NCI-H69 (cell line): Measurements from ENCODE around the gene CPED1.
A peak's percentile ranks its signal among the peaks of the same experiment; 100 is the strongest.

Experiments
- DNase-seq: peaks from one replicate; lab custom pipeline; 2025; lab: John Stamatoyannopoulos, UW

CPED1 gene

DNA sequence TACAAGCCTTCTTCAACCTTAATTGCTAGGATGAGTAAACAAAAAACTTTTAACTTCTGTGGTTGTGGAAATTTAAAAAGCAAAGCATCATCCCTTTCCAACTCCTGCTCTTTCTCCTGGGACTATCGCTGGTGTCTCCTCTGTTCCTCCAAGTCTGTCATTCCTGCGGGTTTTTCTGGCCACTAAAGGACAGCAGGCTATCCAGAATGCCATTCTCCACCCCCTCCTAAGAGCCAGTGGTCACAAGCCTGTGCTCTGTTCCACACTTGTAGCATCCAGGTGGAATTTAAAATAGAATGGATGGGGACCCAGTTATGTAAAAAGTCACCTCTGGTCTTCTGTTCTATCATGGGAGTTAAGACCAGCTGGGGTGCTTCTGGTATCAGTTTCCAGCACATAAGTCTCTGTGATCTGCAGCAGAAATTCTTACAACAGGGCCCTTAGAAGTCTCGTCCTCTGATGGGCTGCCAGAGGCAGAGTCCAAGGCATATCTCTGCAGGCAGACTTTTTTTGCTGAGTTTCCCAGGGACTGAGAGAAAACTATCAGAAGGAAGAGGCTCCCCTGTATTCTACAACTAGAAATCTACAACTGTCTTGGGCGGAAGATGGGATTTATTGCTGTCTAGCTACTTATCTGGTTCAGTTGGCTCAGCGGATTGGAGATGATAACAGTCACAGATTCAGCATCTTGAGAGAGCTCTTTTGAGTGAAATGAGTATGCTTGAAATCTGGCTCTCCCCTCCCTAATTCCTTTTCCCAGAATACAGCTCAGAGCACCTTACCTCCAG lies 335.2 kb downstream of the CPED1 start:
- DNase-seq = peak; percentile 55

DNA sequence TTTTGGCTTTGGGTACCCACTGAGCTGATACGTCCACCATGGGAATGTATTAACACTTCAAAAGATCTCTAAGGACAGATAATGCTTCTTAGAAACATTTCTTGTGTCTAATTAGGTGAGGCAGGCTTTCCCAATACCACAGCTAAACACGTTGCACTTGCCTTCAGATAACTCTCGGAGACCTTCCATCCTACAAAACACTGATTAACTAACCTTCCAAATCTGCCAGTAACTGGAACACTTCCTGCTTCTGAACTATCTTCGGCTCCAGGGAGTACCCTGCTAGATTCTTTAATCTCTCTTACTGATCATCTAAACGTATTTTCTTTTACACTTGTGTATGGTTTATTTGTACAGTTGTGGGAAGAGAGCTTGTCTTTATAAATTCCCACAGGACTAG lies 339.2 kb downstream of the CPED1 start:
- no peak for DNase-seq

DNA sequence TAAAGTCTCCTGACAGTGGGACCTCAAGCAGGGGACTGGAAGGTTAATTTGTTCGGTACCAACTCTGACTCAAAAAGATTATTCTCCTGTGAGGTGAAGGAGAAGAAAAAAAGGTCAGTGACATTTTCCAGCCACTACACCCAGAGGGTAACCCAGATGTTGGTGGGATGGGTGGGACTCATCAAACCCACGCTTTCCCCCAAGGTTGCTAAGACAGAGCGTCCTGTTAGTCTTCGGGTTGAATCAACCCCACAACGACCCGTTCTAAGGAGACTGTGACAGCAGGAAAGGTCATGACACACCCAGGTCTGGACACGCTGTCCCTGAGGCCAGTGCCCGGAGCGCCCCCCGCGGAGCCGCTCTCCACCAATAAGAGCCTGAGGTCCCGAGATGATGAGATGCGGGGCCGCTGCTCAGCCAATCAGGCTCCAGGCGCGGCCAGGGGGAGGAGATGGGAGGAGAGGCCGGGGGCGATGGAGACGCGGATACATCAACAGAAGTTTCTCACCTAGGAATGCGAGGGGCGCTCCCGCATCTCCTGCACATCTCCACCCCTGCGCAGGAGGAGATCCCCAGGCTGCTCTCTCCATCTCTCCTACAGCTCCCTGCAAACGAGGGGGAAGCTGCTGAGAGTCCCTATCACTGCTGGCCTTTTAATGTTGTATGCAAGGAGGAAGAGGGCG lies 340.1 kb downstream of the CPED1 start, which contains the start of gene WNT16:
Gene WNT16 (plus strand): TSS at position 493 of the 683 bp plus-strand sequence. CDS start 293 bp downstream, outside the sequence.
- DNase-seq = peak; percentile 69

DNA sequence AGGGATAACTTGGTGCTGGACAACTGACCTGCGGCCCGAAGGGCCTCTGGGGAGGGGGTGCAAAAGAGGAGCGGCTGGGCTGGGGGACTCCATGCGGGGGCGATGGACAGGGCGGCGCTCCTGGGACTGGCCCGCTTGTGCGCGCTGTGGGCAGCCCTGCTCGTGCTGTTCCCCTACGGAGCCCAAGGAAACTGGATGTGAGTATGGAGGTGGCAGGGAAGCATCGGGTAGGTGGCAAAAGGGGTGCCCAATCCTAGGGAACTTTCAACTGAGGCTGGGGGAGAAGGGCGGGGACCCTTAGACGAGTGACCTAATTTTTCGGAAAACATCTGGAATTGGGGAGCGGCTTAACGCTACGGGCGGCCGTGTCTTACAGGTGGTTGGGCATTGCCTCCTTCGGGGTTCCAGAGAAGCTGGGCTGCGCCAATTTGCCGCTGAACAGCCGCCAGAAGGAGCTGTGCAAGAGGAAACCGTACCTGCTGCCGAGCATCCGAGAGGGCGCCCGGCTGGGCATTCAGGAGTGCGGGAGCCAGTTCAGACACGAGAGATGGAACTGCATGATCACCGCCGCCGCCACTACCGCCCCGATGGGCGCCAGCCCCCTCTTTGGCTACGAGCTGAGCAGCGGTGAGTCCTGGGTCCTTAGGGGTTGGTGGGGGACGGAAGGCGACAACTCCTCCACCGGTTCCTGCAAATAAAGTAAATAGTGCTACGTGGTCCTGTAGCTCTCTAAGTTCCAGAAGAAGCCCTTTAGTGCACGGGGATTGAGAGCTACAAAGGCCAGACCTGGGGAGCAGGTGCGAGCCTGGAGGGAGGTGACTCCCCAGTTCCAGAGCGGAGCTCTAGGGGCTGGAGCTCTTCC lies 340.9 kb downstream of the CPED1 start:
- peak; percentile 87 for DNase-seq

DNA sequence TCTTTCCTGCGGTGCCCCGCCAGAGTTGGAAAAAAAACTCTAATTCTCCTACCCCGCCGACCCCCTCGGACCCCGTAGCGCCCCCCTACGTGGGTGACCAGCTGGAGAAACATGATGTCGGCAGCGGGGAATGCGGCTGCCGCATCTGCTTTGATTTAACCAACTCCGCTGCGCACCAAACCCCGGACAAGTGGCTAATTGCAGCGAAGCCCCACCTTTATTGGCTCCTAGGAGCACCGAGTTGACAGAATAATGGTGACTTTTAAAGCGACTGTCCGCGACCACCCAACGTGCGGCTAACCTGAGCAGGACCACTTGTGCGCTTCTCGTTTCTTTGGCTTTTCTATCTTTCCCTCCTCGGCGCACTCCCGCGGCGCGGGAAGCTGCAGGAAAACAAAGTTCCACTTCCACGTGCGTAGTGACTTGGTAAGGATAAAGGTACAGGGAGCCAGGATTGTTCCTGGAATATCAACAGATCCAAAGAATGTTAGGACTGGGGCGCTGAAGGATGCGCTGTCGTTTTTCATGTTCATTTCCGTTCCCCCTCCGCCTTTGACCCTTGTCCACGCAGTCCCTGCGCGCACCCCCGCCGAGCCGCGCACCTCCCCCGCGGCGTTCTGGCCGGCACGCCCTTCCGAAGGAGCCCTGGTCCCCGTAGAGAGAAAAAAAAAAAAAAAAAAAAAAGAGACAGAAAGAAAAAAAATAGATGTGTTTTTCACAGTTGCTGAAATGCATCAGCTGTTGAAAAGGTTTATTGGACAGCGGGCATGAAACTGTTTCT lies 341.7 kb downstream of the CPED1 start:
- peak; percentile 90 for DNase-seq

DNA sequence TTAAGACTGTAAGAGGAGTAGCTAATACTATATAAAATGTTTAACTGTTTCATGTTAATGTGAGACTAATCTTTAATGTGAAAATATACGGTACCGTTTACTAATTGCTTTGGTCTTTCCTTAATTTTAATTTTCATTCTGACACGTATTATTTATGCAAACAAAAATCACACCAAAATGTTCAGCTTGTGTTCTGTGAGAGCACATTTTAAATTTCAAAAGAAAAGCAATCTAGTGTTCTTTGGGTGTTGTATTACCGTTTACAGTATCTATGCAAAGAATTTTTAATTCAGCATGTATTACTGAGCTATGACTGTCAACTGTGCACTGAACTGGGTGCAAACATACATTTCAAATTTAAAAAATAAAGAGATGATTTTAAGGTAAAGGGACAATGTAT lies 342.5 kb downstream of the CPED1 start:
- DNase-seq = peak; percentile 42

DNA sequence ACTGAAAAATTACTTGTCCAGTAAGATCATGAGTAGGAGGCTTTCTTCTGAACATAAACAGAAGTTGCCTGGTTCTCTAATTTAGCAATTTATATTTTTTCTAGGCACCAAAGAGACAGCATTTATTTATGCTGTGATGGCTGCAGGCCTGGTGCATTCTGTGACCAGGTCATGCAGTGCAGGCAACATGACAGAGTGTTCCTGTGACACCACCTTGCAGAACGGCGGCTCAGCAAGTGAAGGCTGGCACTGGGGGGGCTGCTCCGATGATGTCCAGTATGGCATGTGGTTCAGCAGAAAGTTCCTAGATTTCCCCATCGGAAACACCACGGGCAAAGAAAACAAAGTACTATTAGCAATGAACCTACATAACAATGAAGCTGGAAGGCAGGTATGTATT lies 343.1 kb downstream of the CPED1 start:
- DNase-seq = peak; percentile 71

DNA sequence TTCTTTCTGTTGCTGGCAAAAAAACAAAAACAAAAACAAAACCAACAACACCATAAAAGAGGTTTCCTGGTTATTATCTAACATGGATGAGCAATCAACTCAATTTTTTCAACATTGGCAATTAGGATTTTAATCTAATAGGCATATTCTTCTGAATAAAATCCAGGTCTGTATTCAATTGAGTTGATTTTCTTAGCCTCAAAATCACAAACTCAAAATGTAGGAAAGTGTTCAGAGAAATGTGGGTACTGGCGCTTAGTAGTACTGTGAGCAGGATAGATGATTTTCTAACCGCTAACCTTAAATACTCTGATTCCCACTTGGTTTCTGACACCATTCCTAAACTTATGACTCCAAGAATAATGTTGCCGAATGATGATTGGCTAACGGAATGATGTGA lies 345.9 kb downstream of the CPED1 start:
- DNase-seq = no peak

DNA sequence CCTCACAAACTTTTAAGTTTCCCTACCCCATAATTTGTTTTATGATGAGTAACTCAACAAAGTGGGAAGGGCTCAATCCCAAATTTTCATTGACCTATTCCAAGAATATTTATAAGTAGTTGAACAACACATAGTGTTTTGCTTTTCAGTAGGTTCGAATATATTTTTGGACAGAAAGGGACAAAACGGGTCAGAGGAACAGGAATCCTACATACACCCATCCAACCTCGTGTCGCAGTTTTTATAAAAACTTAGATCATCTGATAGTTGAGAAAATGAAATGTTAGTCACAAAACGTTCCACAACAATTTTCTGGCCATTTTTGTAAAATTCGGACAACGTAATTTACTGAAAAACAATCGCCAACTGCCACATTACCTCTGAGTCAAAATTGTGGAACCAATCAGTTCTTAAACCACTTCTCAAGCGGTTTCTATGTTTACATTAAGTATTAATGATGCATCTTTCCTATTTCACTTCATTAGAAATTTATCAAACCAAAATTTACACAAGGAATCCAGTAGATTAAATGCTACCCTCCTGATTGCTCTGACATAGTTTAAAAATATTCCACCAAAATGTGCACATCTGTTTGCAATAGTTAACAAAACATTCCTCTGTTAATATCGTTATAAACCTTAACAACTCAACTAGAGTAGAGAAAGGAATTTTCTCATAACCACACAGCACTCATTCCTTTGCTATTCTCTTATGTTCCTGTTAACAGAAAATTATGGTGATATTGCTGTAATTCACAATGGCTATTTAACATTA lies 346.6 kb downstream of the CPED1 start:
- DNase-seq = no peak

DNA sequence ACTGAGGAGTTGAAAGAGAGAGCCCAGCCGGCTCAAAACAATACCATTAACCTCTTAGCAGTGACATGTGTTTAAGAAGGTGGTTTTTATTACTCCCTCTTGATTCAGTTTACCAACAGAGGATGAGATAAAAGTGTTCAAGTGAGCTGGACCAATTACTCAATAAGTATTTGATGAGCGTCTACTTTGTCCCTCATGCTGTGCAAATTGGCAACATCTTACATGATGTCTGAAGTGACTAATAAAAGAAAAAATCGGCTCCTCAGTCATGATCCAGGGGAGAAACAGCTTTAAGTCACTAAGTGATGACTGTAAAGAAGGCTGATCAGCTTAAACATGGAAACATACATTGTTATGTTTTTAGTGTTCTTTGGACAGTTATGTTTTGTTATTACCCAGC lies 348.1 kb downstream of the CPED1 start:
- DNase-seq = peak; percentile 71

DNA sequence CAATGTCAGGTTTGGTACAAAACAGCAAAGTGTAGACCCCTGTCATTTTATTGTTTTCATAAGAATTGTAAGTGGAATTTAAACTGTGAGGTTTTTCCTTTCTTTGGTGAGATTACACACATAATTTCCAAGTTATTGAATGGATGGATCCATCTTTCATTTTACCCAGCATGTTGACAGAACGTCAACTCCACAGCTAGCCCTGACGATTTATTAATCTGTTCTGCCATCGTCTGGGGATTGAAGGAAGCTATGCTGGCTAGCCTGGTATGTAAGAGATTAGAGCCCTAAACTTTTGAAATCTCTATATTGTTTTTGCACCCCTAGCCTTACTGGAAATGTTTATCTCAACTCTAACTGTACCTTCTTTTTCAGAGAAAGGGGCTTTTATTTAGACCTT lies 348.9 kb downstream of the CPED1 start:
- DNase-seq = peak; percentile 84

DNA sequence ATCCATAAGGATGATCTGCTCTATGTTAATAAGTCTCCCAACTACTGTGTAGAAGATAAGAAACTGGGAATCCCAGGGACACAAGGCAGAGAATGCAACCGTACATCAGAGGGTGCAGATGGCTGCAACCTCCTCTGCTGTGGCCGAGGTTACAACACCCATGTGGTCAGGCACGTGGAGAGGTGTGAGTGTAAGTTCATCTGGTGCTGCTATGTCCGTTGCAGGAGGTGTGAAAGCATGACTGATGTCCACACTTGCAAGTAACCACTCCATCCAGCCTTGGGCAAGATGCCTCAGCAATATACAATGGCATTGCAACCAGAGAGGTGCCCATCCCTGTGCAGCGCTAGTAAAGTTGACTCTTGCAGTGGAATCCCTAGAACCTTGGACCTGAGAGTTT lies 350.6 kb downstream of the CPED1 start:
- DNase-seq = no peak

DNA sequence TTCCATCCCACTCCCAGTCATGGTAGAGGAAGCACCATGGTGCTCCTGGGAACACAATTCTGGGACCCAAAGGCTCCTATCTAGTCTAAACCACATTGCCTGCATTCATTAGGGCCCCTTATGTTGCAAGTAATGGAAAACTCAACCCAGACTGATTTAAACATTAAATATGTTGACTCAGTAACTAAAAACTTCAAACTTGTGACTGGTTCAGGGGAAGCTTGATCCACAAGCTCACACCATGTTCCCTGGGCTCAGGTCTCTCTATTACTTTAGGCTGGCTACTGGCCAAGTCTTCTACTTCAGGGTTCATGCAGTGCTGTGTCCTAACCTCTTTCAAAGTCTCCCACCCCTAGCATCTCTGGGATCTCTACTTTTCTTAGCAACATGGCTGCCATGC lies 353.4 kb downstream of the CPED1 start:
- DNase-seq = peak; percentile 49

DNA sequence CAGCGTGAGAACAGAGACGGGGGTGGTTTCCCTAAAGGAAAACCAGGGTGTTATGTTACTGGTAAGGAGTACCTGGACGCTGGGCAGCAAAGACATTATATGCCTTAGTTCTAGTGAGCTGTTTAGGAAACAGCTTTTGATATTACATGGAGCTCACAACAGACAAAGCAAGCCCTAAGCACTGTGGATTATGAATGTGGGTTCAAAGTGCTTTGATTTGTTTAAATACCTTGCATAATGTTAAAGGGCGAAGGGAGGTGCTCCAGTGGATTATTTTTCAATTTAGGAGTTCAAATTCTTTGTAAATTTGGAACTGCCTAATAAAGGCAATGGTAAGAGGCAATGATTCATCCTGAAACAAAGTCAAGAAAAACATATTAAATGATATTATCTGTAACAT lies 354.1 kb downstream of the CPED1 start:
- DNase-seq = no peak

DNA sequence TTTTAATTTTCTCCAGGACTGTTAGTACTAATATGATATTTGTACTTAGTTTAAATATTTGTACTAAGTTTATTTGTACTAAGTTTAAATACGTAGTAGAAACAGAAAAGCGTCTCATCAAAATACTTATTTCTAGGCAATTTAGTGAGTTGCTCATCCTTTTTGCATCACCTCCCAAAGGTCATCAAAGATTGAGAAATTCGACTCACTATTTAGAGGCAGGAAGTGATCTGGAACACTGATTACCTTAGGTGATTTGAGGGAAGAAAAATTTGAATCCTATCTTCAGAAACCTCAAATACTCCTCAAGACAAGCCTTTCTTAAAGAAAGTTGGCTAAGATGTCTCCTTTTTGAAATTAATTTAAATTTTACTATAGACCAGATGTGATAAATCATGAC lies 354.8 kb downstream of the CPED1 start:
- DNase-seq = no peak

DNA sequence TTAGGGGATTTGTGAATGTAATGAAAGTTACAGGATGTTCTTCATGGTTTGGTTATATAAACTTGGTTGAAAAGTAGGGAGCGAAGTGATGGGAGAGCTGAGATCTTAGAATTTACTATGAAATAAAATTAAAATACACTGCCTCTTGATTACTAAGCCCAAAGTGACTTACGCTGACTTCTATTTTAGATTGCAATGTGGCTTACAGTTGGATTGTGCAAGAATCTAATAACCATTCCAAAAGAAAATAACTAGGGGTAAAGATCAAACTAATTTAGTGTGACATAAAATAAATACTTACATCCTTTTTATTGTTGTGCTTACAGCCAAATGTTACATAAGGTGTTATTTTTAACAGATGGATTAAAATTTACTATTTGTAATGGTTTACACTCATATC lies 355.6 kb downstream of the CPED1 start:
- no peak for DNase-seq

DNA sequence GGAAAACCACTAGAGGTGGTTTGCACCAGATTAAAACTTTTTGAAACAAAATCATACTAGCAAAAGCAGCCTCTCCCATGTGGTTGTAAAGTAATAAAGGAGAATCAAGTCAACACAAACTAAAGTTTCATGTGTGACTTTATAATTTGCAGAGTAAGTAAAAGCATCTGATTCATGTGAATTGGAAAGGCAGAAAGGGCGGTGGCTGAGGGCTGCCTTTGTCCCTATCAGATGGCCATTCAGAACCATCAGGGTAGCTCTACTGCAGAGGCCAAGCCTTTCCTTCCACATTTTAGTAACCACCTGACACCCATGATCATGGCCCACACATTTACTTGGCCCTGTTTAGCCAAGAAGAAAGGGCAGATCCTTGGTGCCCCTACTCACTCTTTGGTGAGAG lies 356.0 kb downstream of the CPED1 start:
- no peak for DNase-seq
